ENCODE data around the gene TAOK3. TPM values are rescaled to one million over a fixed set of nuclear protein-coding genes. Genes with fewer than 3 reads are reported as not detected.

The TAOK3 gene
- total and polyA plus RNA-seq, 2 of the 4 experiments (the other 2 are of a cell fraction), result 26.3 to 54.5 TPM

DNA sequence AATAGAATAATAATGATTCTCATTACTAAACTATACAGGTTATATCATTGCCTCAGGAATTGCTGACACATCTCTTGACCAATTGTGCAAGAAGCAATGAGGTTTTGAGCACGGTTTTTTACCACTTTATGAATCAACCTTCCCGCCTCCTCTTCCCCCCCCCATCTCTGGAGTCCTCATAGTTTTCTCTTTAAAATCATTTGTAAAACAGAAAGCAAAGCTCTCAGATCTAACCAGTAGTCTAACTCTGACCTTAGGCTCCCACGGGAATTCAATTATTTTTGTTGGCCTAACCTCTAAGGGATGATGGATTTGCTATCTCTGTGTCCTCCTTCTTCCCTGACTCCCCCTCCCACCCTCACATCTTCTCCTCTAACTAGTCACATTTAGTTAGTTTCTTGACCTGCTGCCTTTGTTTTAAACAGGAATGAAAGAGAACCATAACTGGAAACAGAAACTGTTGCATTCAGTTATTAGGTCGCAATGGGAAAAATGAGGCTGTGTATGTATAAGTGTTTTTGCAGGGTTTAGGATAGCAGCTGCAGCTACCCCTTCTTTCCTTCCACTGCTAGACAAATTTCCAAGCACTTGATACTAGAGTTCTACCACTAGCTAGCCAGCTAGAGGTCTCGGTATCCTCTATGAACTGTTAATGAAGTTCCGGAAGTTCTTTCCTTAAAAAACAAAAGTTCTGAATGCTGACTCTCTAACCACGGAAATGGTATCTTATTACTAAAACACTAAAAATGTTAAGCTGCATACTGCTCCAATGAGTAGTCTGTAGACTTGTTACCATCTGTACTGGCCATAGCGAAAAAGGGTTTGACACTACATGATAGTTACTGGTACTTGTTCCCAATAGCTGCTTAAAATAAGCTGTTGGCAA, 65.4 kb downstream of the TAOK3 start (continued):
- TF ChIP-seq MAZ (IDR thresholded peaks at IDR 0.05; ENCODE audit: borderline replicate concordance, low read depth, low read length), result 0 out of 2 replicates have a peak, but pooled peaks have one; percentile 38
- TF ChIP-seq, protein P1, sequence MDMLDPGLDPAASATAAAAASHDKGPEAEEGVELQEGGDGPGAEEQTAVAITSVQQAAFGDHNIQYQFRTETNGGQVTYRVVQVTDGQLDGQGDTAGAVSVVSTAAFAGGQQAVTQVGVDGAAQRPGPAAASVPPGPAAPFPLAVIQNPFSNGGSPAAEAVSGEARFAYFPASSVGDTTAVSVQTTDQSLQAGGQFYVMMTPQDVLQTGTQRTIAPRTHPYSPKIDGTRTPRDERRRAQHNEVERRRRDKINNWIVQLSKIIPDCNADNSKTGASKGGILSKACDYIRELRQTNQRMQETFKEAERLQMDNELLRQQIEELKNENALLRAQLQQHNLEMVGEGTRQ (IDR thresholded peaks at IDR 0.05; ENCODE audit: low read depth, low read length), result no peak

GRCh38 chr12:118304093-118304492, 68.6 kb downstream of the TAOK3 start:
- Histone ChIP-seq H3K56ac (ENCODE audit: extremely low read depth, insufficient read depth, low read length) (no peak overlapping the region), H3K4me1 (ENCODE audit: control insufficient read depth, insufficient read depth, low read length) (peaks cover 8% of the 10 kb centered on the region), H3K27me3 (ENCODE audit: control insufficient read depth, insufficient read depth, low read length) (no peaks in the 10 kb centered on the region), H2BK5ac (ENCODE audit: low read depth, low read length, poor library complexity, severe bottlenecking) (no peak overlapping the region), H4K8ac (ENCODE audit: low read depth in 2 of 2, low read length in 2 of 2) (no peak overlapping the region), H3K9me3 (ENCODE audit: control insufficient read depth, insufficient read depth, low read length) (no peaks in the 10 kb centered on the region), H2AK9ac (replicated peaks; ENCODE audit: low read depth, low read length, poor library complexity) (no peak overlapping the region), H3K23ac (ENCODE audit: low read depth, low read length) (no peak overlapping the region), H3K4me3 (ENCODE audit: insufficient read depth, low read depth, low read length) (no peak overlapping the region), H2BK15ac (ENCODE audit: low read depth, low read length) (no peak overlapping the region), H2AFZ (replicated peaks; ENCODE audit: low read length, poor library complexity) (no peak overlapping the region), H3K4ac (ENCODE audit: low read depth, low read length) (no peak overlapping the region), H3K27ac (ENCODE audit: insufficient read depth, low read length) (no peak overlapping the region), H3K9me1 (ENCODE audit: insufficient read depth, low read length) (no peaks in the 10 kb centered on the region), H4K20me1 (ENCODE audit: insufficient read depth, low read length) (peaks cover 4% of the 10 kb centered on the region; the same call in 1 of the 2 replicates), H3K9ac (ENCODE audit: low read depth, low read length) (no peak overlapping the region), H3K79me1 (ENCODE audit: low read depth in 1 of 2, low read length in 2 of 2) (peaks cover 16 to 43% of the 10 kb centered on the region in 2 experiments; a peak in 3 of 4 replicates), H4K5ac (ENCODE audit: low read depth, low read length) (no peak overlapping the region), H3K4me2 (ENCODE audit: low read depth, low read length) (no peak overlapping the region), H3K18ac (ENCODE audit: low read depth, low read length) (no peak overlapping the region), H4K91ac (ENCODE audit: insufficient read depth, low read depth, low read length) (no peak overlapping the region), H3K36me3 (ENCODE audit: control insufficient read depth, insufficient read depth, low read length) (no peaks in the 10 kb centered on the region), H2BK20ac (ENCODE audit: low read depth, low read length) (no peak overlapping the region), H2BK120ac (ENCODE audit: low read depth, low read length) (no peak overlapping the region), H2AK5ac (ENCODE audit: low read depth, low read length) (no peak overlapping the region), H3K14ac (replicated peaks; ENCODE audit: low read depth, low read length) (no peak overlapping the region)
- no CpG with 5 or more reads among the region's 4 CpGs for WGBS, 2 experiments (ENCODE audit: extremely low coverage in 2 of 2, insufficient read length in 1 of 2)
- dilution Hi-C loops (cut with HindIII; ENCODE audit: low sequenced_read_pairs, unreplicated experiment), result no loop called here
- ATAC-seq (ENCODE audit: low read depth) (no peak), DNase-seq (no peak)
- ChIA-PET CTCF (no interaction called here), POLR2A (ENCODE audit: unreplicated experiment) (interaction anchor here (0.6 kb wide), 1 partner anchor 1624 kb away, joined by 4 read pairs; no protein-coding TSS in a partner anchor)
- in situ Hi-C loops (cut with MboI; ENCODE audit: low sequenced_read_pairs), result no loop called here
- BruUV-seq (replicated peaks), result no TSS peak
- intact Hi-C loops (cut with micrococcal nuclease), result no loop called here
- TF ChIP-seq FOS (IDR thresholded peaks at IDR 0.05; ENCODE audit: low read depth, low read length), result no peak
- TF ChIP-seq CHD1 (IDR thresholded peaks at IDR 0.05; ENCODE audit: low read depth, low read length), result no peak
- TF ChIP-seq BHLHE40 (IDR thresholded peaks at IDR 0.05; ENCODE audit: low read depth, low read length), result no peak
